PFSK-1 (cell line): ENCODE data around the gene PRR22.

Experiments
- FOXP2 ChIP-seq: optimal IDR thresholded peaks from 2 replicates; pipeline ENCODE3; 2011; ENCODE audit warnings: borderline replicate concordance, control low read depth, inconsistent platforms; ENCODE audit not compliant: insufficient read depth; ENCODE audit errors: extremely low read length, extremely low read depth
- POLR2AphosphoS5 ChIP-seq: IDR thresholded peaks from 2 replicates; pipeline ENCODE4 v1.6.1; 2012; ENCODE audit warnings: low read depth, mild to moderate bottlenecking, control low read depth, low read length, moderate library complexity
- SIN3A ChIP-seq: IDR thresholded peaks from 2 replicates; pipeline ENCODE4 v1.6.1; 2012; ENCODE audit warnings: mild to moderate bottlenecking, low read length, moderate library complexity, borderline replicate concordance; ENCODE audit not compliant: insufficient read depth
- TAF1 ChIP-seq: IDR thresholded peaks from 2 replicates; pipeline ENCODE4 v1.6.1; 2012; ENCODE audit warnings: low read length, control low read depth, borderline replicate concordance; ENCODE audit not compliant: insufficient read depth
- TF ChIP-seq, protein P1 (sequence below), 2 experiments: IDR thresholded peaks; 2 replicates each; pipeline versions ENCODE4 v1.6.1 to v1.8.0; 2011 to 2012; ENCODE audit warnings: low read depth in 2 of 2, low read length in 2 of 2, control low read depth in 1 of 2, inconsistent platforms in 1 of 2, mild to moderate bottlenecking in 1 of 2, moderate library complexity in 1 of 2; ENCODE audit not compliant: insufficient read depth in 1 of 2

Gene PRR22

DNA sequence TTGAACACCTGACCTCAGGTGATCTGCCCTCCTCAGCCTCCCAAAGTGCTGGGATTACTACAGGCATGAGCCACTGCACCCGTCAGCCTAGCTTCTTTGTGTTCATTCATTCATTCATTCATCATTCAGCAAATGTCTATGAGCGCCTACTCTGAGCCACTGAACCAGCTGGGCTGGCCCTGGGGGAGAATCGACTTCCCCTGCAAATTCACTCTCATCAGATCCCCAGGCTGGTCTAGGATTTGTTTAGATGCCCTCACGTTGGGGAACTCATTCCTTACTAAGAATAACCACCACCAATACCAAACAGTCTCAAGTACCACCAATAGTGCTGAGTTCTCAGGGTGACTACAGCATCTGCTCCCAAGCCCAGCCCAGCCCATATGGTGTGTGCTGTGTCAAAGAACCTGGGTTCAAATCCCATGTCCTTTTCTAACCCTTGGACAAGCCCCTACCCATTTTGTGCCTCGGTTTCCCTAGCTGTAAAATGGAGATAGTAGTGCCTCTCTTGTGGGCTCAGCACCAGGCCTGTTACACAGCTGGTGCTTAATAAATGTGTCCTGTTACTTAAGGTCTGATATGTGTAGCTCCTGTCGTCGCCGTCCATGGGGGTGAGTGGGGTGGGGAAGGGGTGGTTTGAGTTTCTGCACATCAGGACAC is 37.1 kb upstream of the PRR22 start:
- TF ChIP-seq FOXP2 (no peak), POLR2AphosphoS5 (no peak), SIN3A (no peak), TAF1 (no peak)
- TF ChIP-seq, protein P1, sequence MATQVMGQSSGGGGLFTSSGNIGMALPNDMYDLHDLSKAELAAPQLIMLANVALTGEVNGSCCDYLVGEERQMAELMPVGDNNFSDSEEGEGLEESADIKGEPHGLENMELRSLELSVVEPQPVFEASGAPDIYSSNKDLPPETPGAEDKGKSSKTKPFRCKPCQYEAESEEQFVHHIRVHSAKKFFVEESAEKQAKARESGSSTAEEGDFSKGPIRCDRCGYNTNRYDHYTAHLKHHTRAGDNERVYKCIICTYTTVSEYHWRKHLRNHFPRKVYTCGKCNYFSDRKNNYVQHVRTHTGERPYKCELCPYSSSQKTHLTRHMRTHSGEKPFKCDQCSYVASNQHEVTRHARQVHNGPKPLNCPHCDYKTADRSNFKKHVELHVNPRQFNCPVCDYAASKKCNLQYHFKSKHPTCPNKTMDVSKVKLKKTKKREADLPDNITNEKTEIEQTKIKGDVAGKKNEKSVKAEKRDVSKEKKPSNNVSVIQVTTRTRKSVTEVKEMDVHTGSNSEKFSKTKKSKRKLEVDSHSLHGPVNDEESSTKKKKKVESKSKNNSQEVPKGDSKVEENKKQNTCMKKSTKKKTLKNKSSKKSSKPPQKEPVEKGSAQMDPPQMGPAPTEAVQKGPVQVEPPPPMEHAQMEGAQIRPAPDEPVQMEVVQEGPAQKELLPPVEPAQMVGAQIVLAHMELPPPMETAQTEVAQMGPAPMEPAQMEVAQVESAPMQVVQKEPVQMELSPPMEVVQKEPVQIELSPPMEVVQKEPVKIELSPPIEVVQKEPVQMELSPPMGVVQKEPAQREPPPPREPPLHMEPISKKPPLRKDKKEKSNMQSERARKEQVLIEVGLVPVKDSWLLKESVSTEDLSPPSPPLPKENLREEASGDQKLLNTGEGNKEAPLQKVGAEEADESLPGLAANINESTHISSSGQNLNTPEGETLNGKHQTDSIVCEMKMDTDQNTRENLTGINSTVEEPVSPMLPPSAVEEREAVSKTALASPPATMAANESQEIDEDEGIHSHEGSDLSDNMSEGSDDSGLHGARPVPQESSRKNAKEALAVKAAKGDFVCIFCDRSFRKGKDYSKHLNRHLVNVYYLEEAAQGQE (IDR thresholded peaks at IDR 0.05; ENCODE audit: insufficient read depth in 1 of 2, low read depth in 2 of 2, low read length in 2 of 2) = no peak

DNA sequence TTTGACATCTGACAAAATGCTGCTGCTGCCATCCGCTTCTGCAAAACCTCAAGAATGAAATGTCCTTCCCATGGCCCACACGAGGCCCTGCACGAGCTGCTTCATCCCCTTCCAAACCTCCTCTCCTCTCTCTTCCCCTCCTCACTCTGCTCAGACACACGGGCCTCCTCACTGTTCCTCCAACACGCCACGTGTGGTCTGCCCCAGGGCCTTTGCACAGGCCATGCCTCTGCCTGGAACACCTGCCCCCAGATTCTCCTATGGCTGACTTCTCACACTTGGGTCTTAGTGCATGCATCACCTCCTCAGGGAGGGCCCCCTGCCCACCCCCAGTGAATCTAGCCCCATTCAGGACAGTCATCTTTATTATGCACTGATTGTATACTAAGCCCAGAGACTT is 36.2 kb upstream of the PRR22 start:
- TF ChIP-seq POLR2AphosphoS5 (no peak), FOXP2 (no peak), TAF1 (no peak), SIN3A (no peak)
- TF ChIP-seq, protein P1 (IDR thresholded peaks at IDR 0.05; ENCODE audit: insufficient read depth in 1 of 2, low read depth in 2 of 2, low read length in 2 of 2) = no peak

DNA sequence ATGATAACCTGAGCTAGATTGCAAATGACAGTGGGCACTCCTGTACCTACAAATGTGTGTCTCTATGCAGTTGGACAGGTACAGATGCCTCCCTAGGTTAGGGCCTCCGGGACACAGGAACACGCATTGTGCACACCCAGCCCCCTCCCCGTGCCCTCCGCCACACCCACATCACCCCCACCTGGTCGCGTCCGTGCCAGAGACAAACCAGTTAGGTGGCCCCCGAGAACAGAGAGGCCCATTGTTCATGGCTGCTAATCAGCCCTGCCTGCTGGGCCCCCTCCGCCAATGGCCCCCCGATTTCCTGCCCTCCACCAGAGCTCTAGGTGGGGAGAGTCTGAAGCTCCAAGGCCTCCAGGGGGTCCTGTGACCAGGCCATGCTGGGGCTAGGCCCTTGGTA is 34.0 kb upstream of the PRR22 start:
- TF ChIP-seq SIN3A (no peak), POLR2AphosphoS5 (no peak), FOXP2 (no peak), TAF1 (no peak)
- TF ChIP-seq, protein P1 (IDR thresholded peaks at IDR 0.05; ENCODE audit: insufficient read depth in 1 of 2, low read depth in 2 of 2, low read length in 2 of 2) = no peak

DNA sequence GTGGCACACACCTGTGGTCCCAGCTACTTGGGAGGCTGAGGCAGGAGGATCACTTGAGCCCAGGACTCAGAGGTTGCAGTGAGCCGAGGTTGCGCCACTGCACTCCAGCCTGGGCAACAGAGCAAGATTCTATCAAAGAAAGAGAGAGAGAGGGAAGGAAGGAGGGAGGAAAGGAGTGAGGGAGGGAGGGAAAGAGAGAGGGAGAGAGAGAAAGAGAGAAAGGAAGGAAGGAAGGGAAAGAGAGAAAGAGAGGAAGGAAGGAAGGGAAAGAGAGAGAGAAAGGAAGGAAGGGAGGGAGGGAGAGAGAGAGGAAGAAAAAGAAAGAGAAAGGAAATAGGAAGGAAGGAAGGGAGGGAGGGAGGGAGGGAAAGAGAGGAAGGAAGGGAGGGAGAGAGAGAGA is 32.7 kb upstream of the PRR22 start:
- no peak for TF ChIP-seq FOXP2
- TF ChIP-seq SIN3A = no peak
- TF ChIP-seq TAF1 = no peak
- TF ChIP-seq POLR2AphosphoS5 = no peak
- TF ChIP-seq, protein P1 (IDR thresholded peaks at IDR 0.05; ENCODE audit: insufficient read depth in 1 of 2, low read depth in 2 of 2, low read length in 2 of 2) = no peak

DNA sequence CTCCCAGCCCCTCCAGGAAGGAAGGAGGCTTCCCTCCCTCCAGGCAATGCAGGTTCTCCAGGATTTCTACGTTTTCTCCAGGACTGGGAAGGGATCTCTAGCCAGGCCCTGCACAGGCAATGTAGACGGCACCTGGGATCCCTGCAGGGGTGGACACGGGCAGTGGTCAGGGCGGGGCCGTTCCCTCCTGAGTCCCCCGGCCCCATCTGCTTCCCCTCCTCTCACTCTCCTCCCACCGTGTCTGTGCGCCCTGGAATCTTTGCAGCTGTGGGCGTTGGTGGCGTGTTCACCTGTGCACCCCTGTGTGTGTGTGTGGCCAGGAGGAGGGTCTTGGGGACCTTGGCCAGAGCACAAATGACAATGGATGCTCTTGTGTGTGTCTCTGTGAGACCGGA is 30.3 kb upstream of the PRR22 start:
- TF ChIP-seq TAF1 = no peak
- TF ChIP-seq POLR2AphosphoS5 = no peak
- no peak for TF ChIP-seq FOXP2
- TF ChIP-seq, protein P1 (IDR thresholded peaks at IDR 0.05; ENCODE audit: insufficient read depth in 1 of 2, low read depth in 2 of 2, low read length in 2 of 2) = no peak
- TF ChIP-seq SIN3A = no peak
